K562 (cell line): Measurements from ENCODE around the gene SULT6B1. TPM values are rescaled to one million over a fixed set of nuclear protein-coding genes. Genes with fewer than 3 reads are reported as not detected.

Experiments used
- ARID2 ChIP-seq: fragments of 450-650 bp; IDR thresholded peaks from 2 replicates; pipeline ENCODE4 v1.6.1; 2017; ENCODE audit warnings: antibody characterized with exemption, mild to moderate bottlenecking
- ATF1 ChIP-seq, 2 experiments: fragments of 450-650 bp in 1 of 2; IDR thresholded peaks; 2 replicates each; pipeline ENCODE4 v1.6.1; 2016; ENCODE audit warnings: missing compliant biosample characterization in 1 of 2, missing genetic modification characterization in 1 of 2
- BRF2 ChIP-seq: IDR thresholded peaks from 3 replicates; pipeline ENCODE4 v1.6.1; 2011; ENCODE audit warnings: borderline replicate concordance, mild to moderate bottlenecking; ENCODE audit not compliant: insufficient read length, insufficient read depth
- CUX1 ChIP-seq: fragments of 200-800 bp; sonication (Bioruptor generic); IDR thresholded peaks from 2 replicates; pipeline ENCODE4 v1.6.1; 2016; ENCODE audit warnings: missing genetic modification characterization, missing compliant biosample characterization
- E4F1 ChIP-seq: fragments of 250-450 bp; sonication (Bioruptor Pico); IDR thresholded peaks from 2 replicates; pipeline ENCODE4 v1.5.0; 2021; ENCODE audit warnings: mild to moderate bottlenecking, borderline replicate concordance
- EZH2 ChIP-seq: IDR thresholded peaks from 2 replicates; pipeline ENCODE4 v1.6.1; 2012; ENCODE audit warnings: low read depth, mild to moderate bottlenecking, inconsistent platforms, low read length, borderline replicate concordance
- HDAC6 ChIP-seq: IDR thresholded peaks from 2 replicates; pipeline ENCODE4 v1.6.1; 2012; ENCODE audit warnings: low read depth, mild to moderate bottlenecking, control low read depth, inconsistent platforms, low read length, moderate library complexity
- ID3 ChIP-seq, 2 experiments: fragments of 250-450 bp in 1 of 2; fragments of 450-650 bp in 1 of 2; sonication (Bioruptor Pico) in 1 of 2; IDR thresholded peaks; 2 replicates each; pipeline versions ENCODE4 v1.6.1 to v1.8.0; 2016 to 2021; ENCODE audit warnings: mild to moderate bottlenecking in 2 of 2, moderate library complexity in 2 of 2, missing compliant biosample characterization in 1 of 2, missing genetic modification characterization in 1 of 2
- NFE2 ChIP-seq: IDR thresholded peaks from 2 replicates; pipeline ENCODE4 v1.6.1; 2014; ENCODE audit warnings: antibody characterized with exemption, low read depth
- NONO ChIP-seq, 2 experiments: fragments of 200-400 bp in 1 of 2; fragments of 450-650 bp in 1 of 2; formaldehyde crosslinking in 1 of 2; IDR thresholded peaks; 2 replicates each; pipeline ENCODE4 v1.6.1; 2017; ENCODE audit warnings: low read depth in 2 of 2, mild to moderate bottlenecking in 2 of 2, moderate library complexity in 2 of 2, low read length in 1 of 2
- NR1H2 ChIP-seq: sonication (generic); formaldehyde crosslinking; IDR thresholded peaks from 2 replicates; pipeline ENCODE4 v1.4.0; 2020; ENCODE audit warnings: mild to moderate bottlenecking, missing genetic modification reagents
- RBBP5 ChIP-seq: fragments of 200-600 bp; sonication (generic); IDR thresholded peaks from 2 replicates; pipeline ENCODE4 v1.6.1; 2012; ENCODE audit warnings: borderline replicate concordance, mild to moderate bottlenecking, low read length, control low read depth, inconsistent platforms; ENCODE audit not compliant: insufficient read depth, poor library complexity, severe bottlenecking
- SAFB2 ChIP-seq: fragments of 200-400 bp; formaldehyde crosslinking; IDR thresholded peaks from 2 replicates; pipeline ENCODE4 v1.6.1; 2018; ENCODE audit warnings: borderline replicate concordance, low read length, low read depth, moderate library complexity; ENCODE audit not compliant: severe bottlenecking
- SIX5 ChIP-seq, 2 experiments: IDR thresholded peaks; 2 replicates each; pipeline ENCODE4 v1.6.1; 2011; ENCODE audit warnings: low read length in 2 of 2, borderline replicate concordance in 1 of 2, low read depth in 1 of 2, mild to moderate bottlenecking in 1 of 2, moderate library complexity in 1 of 2; ENCODE audit not compliant: insufficient read depth in 1 of 2
- TAL1 ChIP-seq: fragments of 450-650 bp; IDR thresholded peaks from 2 replicates; pipeline ENCODE4 v1.6.1; 2016; ENCODE audit warnings: mild to moderate bottlenecking
- ZBTB26 ChIP-seq: fragments of 450-650 bp; formaldehyde crosslinking; IDR thresholded peaks from 2 replicates; pipeline ENCODE4 v1.4.0; 2022; ENCODE audit warnings: missing genetic modification characterization
- ZNF551 ChIP-seq: fragments of 250-450 bp; sonication (Bioruptor Pico); IDR thresholded peaks from 2 replicates; pipeline ENCODE4 v1.5.0; 2021; ENCODE audit warnings: mild to moderate bottlenecking, moderate library complexity
- polyA plus RNA-seq, 8 experiments: library from polyadenylated mRNA; depleted of rRNA in 4 of 8; stranded (reverse) in 5 of 8; unstranded in 3 of 8; fragments of >200 nt; fragmentation: Nextera tagmentation in 2 of 8; fragmentation: Illumina TruSeq in 1 of 8; extraction: Ambion mirVana in 2 of 8; extraction: Trizol in 1 of 8; gene quantifications; 2 replicates each; pipeline versions ENCODE4 v1.2.1 to v1.2.3, GENCODE V29; 2011 to 2014; ENCODE audit warnings: inconsistent platforms in 1 of 8, missing spikeins in 1 of 8
- total RNA-seq, 7 experiments: library from RNA; depleted of rRNA in 6 of 7; stranded (reverse); fragments of >200 nt in 6 of 7; fragmentation: Illumina TruSeq in 2 of 7; extraction: Trizol in 2 of 7; gene quantifications; 2 replicates each; pipeline versions ENCODE4 v1.2.1 to v1.2.3, GENCODE V29; 2011 to 2021; ENCODE audit warnings: low replicate concordance in 1 of 7

The SULT6B1 gene
- total and polyA plus RNA-seq, 9 of the 15 experiments (the other 6 are each of a cell fraction or from before 2014, with no cell fraction given), result not detected

- TF ChIP-seq CUX1, result no peak
- TF ChIP-seq ID3 (CRISPR knock-in tag; IDR thresholded peaks at IDR 0.05), result no peak
- no peak for TF ChIP-seq ID3 (tag; IDR thresholded peaks at IDR 0.05)
- TF ChIP-seq TAL1, result no peak
- no peak for TF ChIP-seq ARID2
- TF ChIP-seq EZH2, result no peak
- TF ChIP-seq HDAC6, result no peak
- no peak for TF ChIP-seq NR1H2 (CRISPR knock-in tag)
- TF ChIP-seq ATF1 (CRISPR knock-in tag; IDR thresholded peaks at IDR 0.05), result no peak
- no peak for TF ChIP-seq ATF1 (tag; IDR thresholded peaks at IDR 0.05)
- TF ChIP-seq E4F1 (CRISPR knock-in tag), result no peak
- no peak for TF ChIP-seq SAFB2
- peak; percentile 67 for TF ChIP-seq NFE2
- no peak for TF ChIP-seq RBBP5
- TF ChIP-seq BRF2, result no peak
- TF ChIP-seq ZBTB26, result no peak
- TF ChIP-seq ZNF551, result no peak
- TF ChIP-seq NONO (IDR thresholded peaks at IDR 0.05; ENCODE audit: low read depth in 2 of 2, low read length in 1 of 2), result no peak
- TF ChIP-seq SIX5 (IDR thresholded peaks at IDR 0.05; ENCODE audit: borderline replicate concordance in 1 of 2, insufficient read depth in 1 of 2, low read depth in 1 of 2, low read length in 2 of 2), result no peak
Measured at GRCh38 chr2:37119157-37119556, 69.3 kb downstream of the SULT6B1 start (continued).
